Hair follicular keratinocyte (primary cell): Measurements from ENCODE around the gene LUC7L. TPM values are rescaled to one million over a fixed set of nuclear protein-coding genes. Genes with fewer than 3 reads are reported as not detected.

Experiments used
- total RNA-seq: library from RNA; depleted of rRNA; stranded (reverse); fragments of >200 nt; gene quantifications from 2 replicates; pipeline ENCODE4 v1.2.3, GENCODE V29; 2015

The LUC7L gene, protein sequence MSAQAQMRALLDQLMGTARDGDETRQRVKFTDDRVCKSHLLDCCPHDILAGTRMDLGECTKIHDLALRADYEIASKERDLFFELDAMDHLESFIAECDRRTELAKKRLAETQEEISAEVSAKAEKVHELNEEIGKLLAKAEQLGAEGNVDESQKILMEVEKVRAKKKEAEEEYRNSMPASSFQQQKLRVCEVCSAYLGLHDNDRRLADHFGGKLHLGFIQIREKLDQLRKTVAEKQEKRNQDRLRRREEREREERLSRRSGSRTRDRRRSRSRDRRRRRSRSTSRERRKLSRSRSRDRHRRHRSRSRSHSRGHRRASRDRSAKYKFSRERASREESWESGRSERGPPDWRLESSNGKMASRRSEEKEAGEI
- total RNA-seq: 31.4 and 33.0 TPM in 2 replicates

DNA sequence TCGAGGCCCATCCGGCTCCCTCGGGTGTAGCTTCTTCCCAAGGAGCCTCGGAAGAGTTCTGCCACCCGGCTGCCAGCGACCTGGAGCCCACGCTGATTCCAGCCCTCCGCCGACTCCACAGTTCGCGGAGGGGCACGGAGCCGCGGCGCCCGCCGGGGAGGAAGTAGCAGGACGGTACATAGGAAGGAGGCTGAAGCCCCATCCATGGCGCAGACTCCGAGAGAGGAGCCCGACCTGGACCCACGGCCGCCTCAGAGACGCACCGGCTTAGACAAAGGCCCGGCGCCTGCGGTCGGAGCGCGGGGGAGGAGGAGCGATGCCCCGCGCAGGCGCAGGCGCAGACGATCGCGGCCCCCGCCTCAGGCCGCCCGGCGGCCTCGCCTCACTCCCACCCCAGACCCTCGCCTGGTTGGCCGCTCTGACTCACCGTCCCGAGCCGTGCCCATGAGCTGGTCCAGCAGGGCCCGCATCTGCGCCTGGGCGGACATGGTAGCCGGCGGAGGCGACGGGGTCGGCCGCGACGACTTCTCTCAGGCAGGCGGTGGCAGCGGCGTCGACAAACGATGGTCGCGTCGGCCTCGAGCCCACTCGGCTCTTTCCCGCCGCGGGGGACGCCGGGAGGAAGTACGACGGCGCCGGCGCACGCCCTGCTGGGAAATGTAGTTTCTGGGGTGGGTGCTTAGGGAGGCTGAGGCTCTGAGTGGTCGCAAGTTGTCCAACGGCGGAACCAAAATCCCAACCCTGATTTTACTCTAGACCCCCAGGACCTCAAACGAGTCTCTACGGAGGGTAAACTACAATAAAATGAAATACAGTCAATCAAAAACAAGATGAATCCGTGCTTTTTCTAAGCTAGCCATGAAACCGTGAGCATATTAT lies at the start of gene LUC7L:
Gene LUC7L (minus strand): TSS at position 598 of the 879 bp plus-strand sequence. CDS start 110 bp downstream, at position 488.

DNA sequence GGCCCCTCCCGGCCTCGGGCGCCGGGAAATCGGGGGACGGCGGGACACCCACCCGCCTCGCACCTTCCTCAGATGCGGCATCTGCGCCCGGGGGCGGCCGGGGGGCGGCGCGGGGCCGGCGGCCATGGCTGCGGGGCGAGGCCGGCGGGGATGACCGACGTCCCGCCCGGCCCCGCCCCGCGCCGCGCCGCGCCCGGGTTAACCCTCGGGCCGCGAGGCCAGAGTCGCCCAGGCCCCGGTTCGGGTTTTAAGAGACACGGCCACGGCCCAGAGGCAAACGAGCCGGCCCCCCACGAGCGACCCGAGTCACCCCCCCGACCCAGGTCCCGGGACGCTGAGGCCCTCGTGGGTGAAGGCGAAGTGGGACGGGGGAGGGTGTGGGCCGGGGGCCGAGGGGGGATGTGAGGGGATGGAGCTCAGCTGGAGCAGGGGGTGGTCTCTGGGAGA lies 46.6 kb upstream of the LUC7L start, which contains the start of gene RGS11:
Gene RGS11 (minus strand): TSS at position 159 of the 447 bp plus-strand sequence. CDS start 33 bp downstream, at position 126.

DNA sequence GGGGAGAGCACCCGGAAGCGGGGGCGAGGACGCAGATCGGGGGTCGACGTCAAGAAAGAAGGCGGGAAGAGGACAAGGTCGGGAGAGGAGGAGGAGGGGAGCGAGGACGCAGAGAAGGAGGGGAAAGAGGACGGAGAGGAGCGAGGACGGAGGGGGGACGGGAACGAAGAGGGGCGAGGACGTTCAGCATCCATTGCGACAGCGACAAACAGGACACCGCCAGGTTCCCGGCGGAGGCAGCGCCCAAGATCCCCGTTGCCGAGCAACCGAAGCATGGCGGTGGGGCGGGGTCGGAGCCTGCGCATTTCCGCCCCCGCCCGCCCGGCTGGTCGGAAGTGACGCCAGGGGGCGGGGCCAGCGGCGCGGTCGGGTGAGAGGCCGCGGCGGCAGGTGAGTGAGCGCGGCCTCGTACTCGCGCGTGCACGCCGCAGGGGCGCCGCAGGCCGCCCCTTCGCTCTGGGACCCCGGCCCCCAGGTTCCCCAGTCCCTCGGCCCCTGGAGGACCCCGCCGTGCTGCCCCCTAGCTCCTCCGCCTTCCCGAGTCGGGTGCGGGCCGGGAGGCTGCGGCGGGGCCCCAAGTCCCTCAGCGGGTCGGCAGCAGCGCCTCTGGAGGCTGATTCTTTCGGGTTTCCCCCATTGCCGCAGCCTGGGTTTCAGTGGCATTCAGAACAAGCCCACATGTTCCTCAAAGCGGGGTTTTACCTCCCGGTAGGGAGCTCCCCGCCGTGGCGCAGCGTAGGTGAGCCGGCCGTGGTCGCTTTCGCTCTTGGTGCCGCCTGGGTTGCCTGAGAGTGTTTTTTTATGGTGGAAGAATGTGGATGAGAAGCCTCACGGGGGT lies 5.4 kb upstream of the LUC7L start, which contains the start of gene FAM234A:
Gene FAM234A (plus strand): TSS at position 354 of the 838 bp plus-strand sequence. CDS start 19,593 bp downstream, outside the sequence.

DNA sequence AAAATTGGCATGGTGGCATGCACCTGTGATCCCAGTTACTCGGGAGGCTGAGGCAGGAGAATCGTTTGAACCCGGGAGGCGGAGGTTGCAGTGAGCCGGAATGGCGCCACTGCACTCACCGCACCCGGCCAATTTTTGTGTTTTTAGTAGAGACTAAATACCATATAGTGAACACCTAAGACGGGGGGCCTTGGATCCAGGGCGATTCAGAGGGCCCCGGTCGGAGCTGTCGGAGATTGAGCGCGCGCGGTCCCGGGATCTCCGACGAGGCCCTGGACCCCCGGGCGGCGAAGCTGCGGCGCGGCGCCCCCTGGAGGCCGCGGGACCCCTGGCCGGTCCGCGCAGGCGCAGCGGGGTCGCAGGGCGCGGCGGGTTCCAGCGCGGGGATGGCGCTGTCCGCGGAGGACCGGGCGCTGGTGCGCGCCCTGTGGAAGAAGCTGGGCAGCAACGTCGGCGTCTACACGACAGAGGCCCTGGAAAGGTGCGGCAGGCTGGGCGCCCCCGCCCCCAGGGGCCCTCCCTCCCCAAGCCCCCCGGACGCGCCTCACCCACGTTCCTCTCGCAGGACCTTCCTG lies 49.1 kb downstream of the LUC7L start, which contains the start of gene HBQ1:
Gene HBQ1 (plus strand): TSS at position 359 of the 575 bp plus-strand sequence. CDS start 28 bp downstream, at position 387.

DNA sequence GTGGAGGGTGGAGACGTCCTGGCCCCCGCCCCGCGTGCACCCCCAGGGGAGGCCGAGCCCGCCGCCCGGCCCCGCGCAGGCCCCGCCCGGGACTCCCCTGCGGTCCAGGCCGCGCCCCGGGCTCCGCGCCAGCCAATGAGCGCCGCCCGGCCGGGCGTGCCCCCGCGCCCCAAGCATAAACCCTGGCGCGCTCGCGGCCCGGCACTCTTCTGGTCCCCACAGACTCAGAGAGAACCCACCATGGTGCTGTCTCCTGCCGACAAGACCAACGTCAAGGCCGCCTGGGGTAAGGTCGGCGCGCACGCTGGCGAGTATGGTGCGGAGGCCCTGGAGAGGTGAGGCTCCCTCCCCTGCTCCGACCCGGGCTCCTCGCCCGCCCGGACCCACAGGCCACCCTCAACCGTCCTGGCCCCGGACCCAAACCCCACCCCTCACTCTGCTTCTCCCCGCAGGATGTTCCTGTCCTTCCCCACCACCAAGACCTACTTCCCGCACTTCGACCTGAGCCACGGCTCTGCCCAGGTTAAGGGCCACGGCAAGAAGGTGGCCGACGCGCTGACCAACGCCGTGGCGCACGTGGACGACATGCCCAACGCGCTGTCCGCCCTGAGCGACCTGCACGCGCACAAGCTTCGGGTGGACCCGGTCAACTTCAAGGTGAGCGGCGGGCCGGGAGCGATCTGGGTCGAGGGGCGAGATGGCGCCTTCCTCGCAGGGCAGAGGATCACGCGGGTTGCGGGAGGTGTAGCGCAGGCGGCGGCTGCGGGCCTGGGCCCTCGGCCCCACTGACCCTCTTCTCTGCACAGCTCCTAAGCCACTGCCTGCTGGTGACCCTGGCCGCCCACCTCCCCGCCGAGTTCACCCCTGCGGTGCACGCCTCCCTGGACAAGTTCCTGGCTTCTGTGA lies 52.5 kb downstream of the LUC7L start, which contains the start of gene HBA1:
Gene HBA1 (plus strand): TSS at position 204 of the 906 bp plus-strand sequence. CDS start 37 bp downstream, at position 241.

DNA sequence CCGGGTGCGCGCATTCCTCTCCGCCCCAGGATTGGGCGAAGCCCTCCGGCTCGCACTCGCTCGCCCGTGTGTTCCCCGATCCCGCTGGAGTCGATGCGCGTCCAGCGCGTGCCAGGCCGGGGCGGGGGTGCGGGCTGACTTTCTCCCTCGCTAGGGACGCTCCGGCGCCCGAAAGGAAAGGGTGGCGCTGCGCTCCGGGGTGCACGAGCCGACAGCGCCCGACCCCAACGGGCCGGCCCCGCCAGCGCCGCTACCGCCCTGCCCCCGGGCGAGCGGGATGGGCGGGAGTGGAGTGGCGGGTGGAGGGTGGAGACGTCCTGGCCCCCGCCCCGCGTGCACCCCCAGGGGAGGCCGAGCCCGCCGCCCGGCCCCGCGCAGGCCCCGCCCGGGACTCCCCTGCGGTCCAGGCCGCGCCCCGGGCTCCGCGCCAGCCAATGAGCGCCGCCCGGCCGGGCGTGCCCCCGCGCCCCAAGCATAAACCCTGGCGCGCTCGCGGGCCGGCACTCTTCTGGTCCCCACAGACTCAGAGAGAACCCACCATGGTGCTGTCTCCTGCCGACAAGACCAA lies 56.8 kb downstream of the LUC7L start, which contains the start of gene HBA2:
Gene HBA2 (plus strand): TSS at position 503 of the 568 bp plus-strand sequence. CDS start 37 bp downstream, at position 540.

DNA sequence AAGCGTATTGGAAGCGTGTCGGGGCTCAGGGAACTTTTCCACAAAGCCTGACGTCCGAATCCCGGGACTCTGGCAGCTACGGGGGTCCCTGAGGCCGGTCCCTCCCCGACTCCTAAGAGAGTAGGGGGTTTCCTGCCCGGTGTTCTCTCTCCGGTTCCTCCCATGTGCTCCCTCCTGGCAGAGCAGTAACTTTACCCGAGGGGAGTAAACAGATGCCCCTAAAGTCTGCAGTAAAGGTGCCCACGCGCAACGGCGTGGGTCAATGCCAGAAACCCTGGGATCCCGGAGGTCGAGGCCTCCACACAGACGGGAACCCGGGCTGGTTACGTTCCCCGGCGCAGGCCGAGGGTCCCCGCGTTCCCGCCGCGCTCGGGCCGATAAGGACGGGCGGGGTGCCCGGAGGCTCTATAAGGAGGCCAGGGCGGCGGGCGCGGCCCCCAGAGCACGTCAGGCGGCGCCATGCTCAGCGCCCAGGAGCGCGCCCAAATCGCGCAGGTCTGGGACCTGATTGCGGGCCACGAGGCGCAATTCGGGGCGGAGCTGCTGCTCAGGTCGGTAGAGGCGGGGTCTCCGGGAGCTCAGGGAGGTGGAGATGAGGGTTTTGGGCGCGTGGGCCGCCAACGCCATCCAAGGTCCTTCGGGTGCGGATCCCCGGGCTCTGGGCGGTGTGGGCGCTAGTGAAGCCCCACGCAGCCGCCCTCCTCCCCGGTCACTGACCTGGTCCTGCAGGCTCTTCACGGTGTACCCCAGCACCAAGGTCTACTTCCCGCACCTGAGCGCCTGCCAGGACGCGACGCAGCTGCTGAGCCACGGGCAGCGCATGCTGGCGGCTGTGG lies 63.5 kb downstream of the LUC7L start, which contains the start of gene HBM:
Gene HBM (plus strand): TSS at position 440 of the 836 bp plus-strand sequence. CDS start 20 bp downstream, at position 460.

DNA sequence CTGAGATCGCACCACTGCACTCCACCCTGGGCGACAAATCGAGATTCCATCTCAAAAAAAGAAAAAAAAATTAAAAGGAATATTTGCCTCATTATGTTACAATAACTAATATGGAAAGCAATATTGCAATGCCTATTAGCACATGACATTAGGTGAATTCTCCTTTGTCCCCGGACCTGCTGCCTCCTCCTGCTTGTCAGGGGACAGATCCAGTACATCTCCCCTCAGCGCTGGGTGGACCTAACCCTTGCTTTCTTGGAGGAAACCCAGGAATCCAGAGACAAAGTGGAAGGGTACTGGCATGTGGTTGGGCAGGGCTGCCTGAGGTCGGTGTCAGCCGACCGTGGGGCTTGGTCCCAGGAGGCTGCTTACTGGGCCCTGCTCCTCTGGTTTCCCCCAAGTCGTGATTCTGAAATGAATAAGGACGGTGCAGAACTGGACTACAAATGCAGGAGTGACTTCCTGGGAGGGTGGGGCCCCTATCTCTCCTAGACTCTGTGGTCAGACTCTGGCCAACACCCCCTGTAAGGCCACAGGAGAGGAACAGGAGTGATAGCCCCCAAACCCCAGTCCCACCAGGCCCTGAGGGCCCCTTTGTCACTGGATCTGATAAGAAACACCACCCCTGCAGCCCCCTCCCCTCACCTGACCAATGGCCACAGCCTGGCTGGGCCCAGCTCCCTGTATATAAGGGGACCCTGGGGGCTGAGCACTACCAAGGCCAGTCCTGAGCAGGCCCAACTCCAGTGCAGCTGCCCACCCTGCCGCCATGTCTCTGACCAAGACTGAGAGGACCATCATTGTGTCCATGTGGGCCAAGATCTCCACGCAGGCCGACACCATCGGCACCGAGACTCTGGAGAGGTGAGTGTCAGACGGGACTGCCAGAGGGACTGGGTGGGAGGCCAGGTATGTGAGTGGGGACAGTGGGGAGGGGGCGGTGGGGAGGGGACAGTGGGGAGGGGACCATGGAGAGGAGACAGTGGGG lies 76.8 kb downstream of the LUC7L start, which contains the start of gene HBZ:
Gene HBZ (plus strand): TSS at position 504 of the 988 bp plus-strand sequence. CDS start 266 bp downstream, at position 770.

Other genes starting within 250 kb of the LUC7L start
- gene POLR3K, start 175.8 kb downstream of the LUC7L start, total RNA-seq: 2.7 and 8.7 TPM in 2 replicates
- 12.7 and 56.5 TPM in 2 replicates for gene SNRNP25, start 175.6 kb downstream of the LUC7L start, total RNA-seq
- gene RHBDF1, start 156.8 kb downstream of the LUC7L start, total RNA-seq: 15.0 and 31.4 TPM in 2 replicates
- 105 and 155 TPM in 2 replicates for gene MPG, start 151.2 kb downstream of the LUC7L start, total RNA-seq
- 18.1 and 19.1 TPM in 2 replicates for gene NPRL3, start 90.8 kb downstream of the LUC7L start, total RNA-seq
- gene HBZ, start 76.8 kb downstream of the LUC7L start, total RNA-seq: not detected in 2 replicates
- not detected in 2 replicates for gene HBM, start 63.5 kb downstream of the LUC7L start, total RNA-seq
- gene HBA2, start 56.6 kb downstream of the LUC7L start, total RNA-seq: not detected in 2 replicates
- not detected in 2 replicates for gene HBA1, start 52.8 kb downstream of the LUC7L start, total RNA-seq
- gene HBQ1, start 49.0 kb downstream of the LUC7L start, total RNA-seq: 0.78 and 2.2 TPM in 2 replicates
- gene FAM234A, start 5.4 kb upstream of the LUC7L start, total RNA-seq: 53.9 and 60.4 TPM in 2 replicates
- 0.11 and 0.16 TPM in 2 replicates for gene RGS11, start 46.5 kb upstream of the LUC7L start, total RNA-seq
- gene ARHGDIG, start 51.1 kb upstream of the LUC7L start, total RNA-seq: not detected in 2 replicates
- gene PDIA2, start 53.7 kb upstream of the LUC7L start, total RNA-seq: 0.47 TPM in 1 of 2 replicates, not detected in the other
- 36.9 and 39.0 TPM in 2 replicates for gene AXIN1, start 123.3 kb upstream of the LUC7L start, total RNA-seq
- gene MRPL28, start 141.1 kb upstream of the LUC7L start, total RNA-seq: 202 and 239 TPM in 2 replicates
- gene PGAP6, start 152.5 kb upstream of the LUC7L start, total RNA-seq: 25.7 and 51.8 TPM in 2 replicates
- 110 and 125 TPM in 2 replicates for gene NME4, start 167.8 kb upstream of the LUC7L start, total RNA-seq
- gene DECR2, start 172.4 kb upstream of the LUC7L start, total RNA-seq: 17.3 and 17.9 TPM in 2 replicates
- 12.2 and 19.1 TPM in 2 replicates for gene RAB11FIP3, start 196.2 kb upstream of the LUC7L start, total RNA-seq